T-cell (primary cell): ENCODE results near the gene CA12. TPM values are rescaled to one million over a fixed set of nuclear protein-coding genes. Genes with fewer than 3 reads are reported as not detected.

Experiments used
- ATAC-seq, 4 experiments: fragments of 200-7000 bp in 3 of 4; fragments of 150-1000 bp in 1 of 4; cut with Tn5 transposase; replicated peaks in 1 of 4; 1 replicate in 3 of 4; 2 replicates in 1 of 4; pipeline ENCODE4 v1.10.0; 2021; ENCODE audit warnings: moderate library complexity in 3 of 4, mild to moderate bottlenecking in 2 of 4, moderate number of reproducible peaks in 1 of 4
- CTCF ChIA-PET, 2 donors: fragments of 300-600 bp; sonication (Branson Sonifier 250); formaldehyde crosslinking; loops; one replicate each; lab custom pipeline; 2022; ENCODE audit warnings: antibody characterized with exemption in 2 of 2; lab: Charles Lee
- POLR2A ChIA-PET, 2 donors: fragments of 300-600 bp; sonication (Branson Sonifier 250); formaldehyde crosslinking; loops; one replicate each; lab custom pipeline; 2022; ENCODE audit warnings: antibody characterized with exemption in 2 of 2; lab: Charles Lee
- DNase-seq, 35 experiments: peaks; one replicate each; pipeline versions ENCODE4 v3.0.0 to v3.0.0-alpha.2; 2013 to 2023
- H3K27ac ChIP-seq: one replicate; pipeline ENCODE4 v1.5.1; 2013; ENCODE audit warnings: low read length
- H3K27me3 ChIP-seq, 2 experiments: replicated peaks in 1 of 2; 1 replicate in 1 of 2; 2 replicates in 1 of 2; pipeline versions ENCODE4 v1.6.1 to v1.7.0; 2013; ENCODE audit warnings: low read length in 1 of 2, mixed read lengths in 1 of 2; ENCODE audit not compliant: control insufficient read depth in 2 of 2, insufficient read depth in 2 of 2; ENCODE audit errors: extremely low read depth in 1 of 2
- H3K36me3 ChIP-seq, 2 donors: 1 replicate in 1 of 2; 2 replicates in 1 of 2; pipeline versions ENCODE4 v1.6.1 to v1.7.0; 2013; ENCODE audit warnings: low read length in 1 of 2; ENCODE audit not compliant: control insufficient read depth in 2 of 2, insufficient read depth in 1 of 2; ENCODE audit errors: extremely low read depth in 1 of 2
- H3K4me1 ChIP-seq, 2 experiments: 1 replicate in 1 of 2; 2 replicates in 1 of 2; pipeline versions ENCODE4 v1.6.1 to v1.7.0; 2013; ENCODE audit warnings: low read length in 2 of 2, mixed read lengths in 1 of 2; ENCODE audit not compliant: insufficient read depth in 2 of 2, control insufficient read depth in 1 of 2; ENCODE audit errors: extremely low read depth in 1 of 2
- H3K4me3 ChIP-seq, 2 donors: 1 replicate in 1 of 2; 2 replicates in 1 of 2; pipeline versions ENCODE4 v1.5.1 to v1.7.0; 2013; ENCODE audit warnings: mild to moderate bottlenecking in 2 of 2, low read length in 1 of 2, moderate library complexity in 1 of 2; ENCODE audit not compliant: control insufficient read depth in 1 of 2; ENCODE audit errors: extremely low read depth in 1 of 2
- H3K9me3 ChIP-seq: 2 replicates; pipeline ENCODE4 v1.7.0; 2013
- H3K27ac Mint-ChIP-seq, 2 donors: one replicate each; pipeline ENCODE4 v1.8.0; 2020 to 2021; ENCODE audit warnings: mild to moderate bottlenecking in 2 of 2, mixed read lengths in 2 of 2
- H3K27me3 Mint-ChIP-seq, 2 donors: one replicate each; pipeline ENCODE4 v1.8.0; 2021 to 2022; ENCODE audit warnings: mixed read lengths in 2 of 2
- H3K36me3 Mint-ChIP-seq: one replicate; pipeline ENCODE4 v1.8.0; 2021; ENCODE audit warnings: mixed read lengths
- H3K4me1 Mint-ChIP-seq, 3 donors: one replicate each; pipeline ENCODE4 v1.8.0; 2020 to 2022; ENCODE audit warnings: mixed read lengths in 3 of 3, mild to moderate bottlenecking in 1 of 3
- H3K4me3 Mint-ChIP-seq, 3 donors: one replicate each; pipeline ENCODE4 v1.8.0; 2020 to 2022; ENCODE audit warnings: mild to moderate bottlenecking in 3 of 3, mixed read lengths in 3 of 3, moderate library complexity in 3 of 3
- H3K9me3 Mint-ChIP-seq, 3 donors: one replicate each; pipeline ENCODE4 v1.8.0; 2020 to 2022; ENCODE audit warnings: mixed read lengths in 3 of 3
- WGBS: methylation state at CpG from one replicate; pipeline ENCODE4 v1.1.5; 2013; ENCODE audit warnings: missing lambda C conversion rate; ENCODE audit not compliant: insufficient coverage; 5-methylcytosine and 5-hydroxymethylcytosine counted together
- total RNA-seq, 35 experiments: library from RNA in 6 of 35; stranded (reverse) in 6 of 35; fragments of 120-200 nt in 1 of 35; gene quantifications; one replicate each; pipeline versions ENCODE4 v1.2.1 to v1.2.4 and lab custom pipeline; 2013 to 2026

Gene CA12
- total RNA-seq, 5 donors from 2014 or later (not counting 1 experiment from before 2014, with no cell fraction given), result 0.12 to 0.51 (median 0.30) TPM; not detected in 2

DNA sequence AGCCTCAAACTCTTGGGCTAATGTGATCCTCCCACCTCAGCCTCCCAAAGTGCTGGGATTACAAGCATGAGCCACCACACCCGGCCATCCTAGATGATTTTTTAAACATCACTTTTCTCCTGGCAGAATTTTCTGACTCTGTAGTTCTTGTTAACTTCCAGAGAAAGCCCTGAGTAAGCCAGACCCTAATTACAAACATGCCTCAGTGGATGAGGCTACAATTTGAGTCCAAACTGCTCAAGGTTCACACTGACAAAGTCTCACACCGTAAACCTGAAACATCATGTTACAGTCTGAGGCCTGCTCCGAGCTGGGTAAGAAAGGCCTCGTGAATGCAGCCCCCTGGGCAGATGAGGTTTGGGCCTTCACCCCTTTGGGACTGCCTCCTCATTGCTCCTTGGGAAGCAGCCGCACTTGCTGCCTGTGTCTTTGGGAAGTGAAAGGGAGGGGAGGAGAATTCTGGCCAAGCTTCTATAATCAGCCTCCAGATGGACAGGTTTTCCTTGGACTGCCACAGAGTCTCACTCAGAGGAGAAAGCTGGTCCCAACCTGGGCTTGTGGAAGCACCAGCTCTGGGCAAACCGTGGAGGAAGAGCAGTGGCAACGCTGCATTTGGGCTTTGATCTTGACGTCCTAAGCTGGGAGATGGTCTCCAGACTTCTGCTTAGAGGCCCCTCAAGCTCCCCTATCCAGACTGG lies 46.0 kb downstream of the CA12 start:
- Histone ChIP-seq H3K36me3 (no peaks in the 10 kb centered on the region), H3K27me3 (peaks cover 0 to 4% of the 10 kb centered on the region in 2 experiments), H3K9me3 (no peaks in the 10 kb centered on the region), H3K4me1 (no peaks in the 10 kb centered on the region), H3K27ac (no peak overlapping the region), H3K4me3 (no peak overlapping the region)
- Mint-ChIP-seq H3K9me3 (no peaks in the 10 kb centered on the region), H3K27me3 (peaks cover 0 to 4% of the 10 kb centered on the region in 2 donors), H3K4me3 (no peak overlapping the region), H3K27ac (no peak overlapping the region), H3K36me3 (no peaks in the 10 kb centered on the region), H3K4me1 (no peaks in the 10 kb centered on the region)
- 75% methylated on average over 7 of the region's 8 CpGs for WGBS
- ChIA-PET POLR2A (interaction anchor here in 1 of 2 donors (0.6 kb wide), 1 partner anchor 124 kb away, joined by 8 read pairs; no protein-coding TSS in a partner anchor), CTCF (no interaction called here)
- DNase-seq, result no peak
- no peak for ATAC-seq

DNA sequence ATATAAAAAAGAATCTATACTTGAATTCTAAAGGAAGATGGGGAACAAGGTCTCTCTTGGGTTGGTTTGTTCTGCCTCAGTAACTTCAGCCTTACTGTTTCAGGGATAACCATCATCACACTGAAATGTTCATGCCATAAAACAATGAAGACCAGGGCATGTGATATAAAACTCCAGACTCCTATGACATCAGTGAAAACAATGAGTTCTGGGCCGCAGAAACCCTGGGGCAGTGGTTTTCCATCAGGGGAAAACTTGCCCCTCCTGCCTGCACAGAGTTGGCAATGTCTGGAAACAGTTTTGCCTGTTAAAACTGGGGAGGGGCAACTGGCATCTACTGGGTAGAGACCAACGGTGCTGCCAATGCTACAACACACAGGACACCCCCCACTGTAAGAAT lies 46.8 kb downstream of the CA12 start:
- no peaks in the 10 kb centered on the region for H3K36me3 Mint-ChIP-seq
- H3K27ac Mint-ChIP-seq, result no peak overlapping the region
- H3K27me3 ChIP-seq, result peaks cover 0 to 10% of the 10 kb centered on the region in 2 experiments
- no peak overlapping the region for H3K4me3 ChIP-seq
- H3K9me3 Mint-ChIP-seq, result no peaks in the 10 kb centered on the region
- no peaks in the 10 kb centered on the region for H3K4me1 ChIP-seq
- no peak overlapping the region for H3K27ac ChIP-seq
- DNase-seq (no peak), ATAC-seq (no peak)
- WGBS, result no CpG with 5 or more reads among the region's 2 CpGs
- H3K9me3 ChIP-seq, result no peaks in the 10 kb centered on the region
- CTCF ChIA-PET, result no interaction called here
- H3K27me3 Mint-ChIP-seq, result no peaks in the 10 kb centered on the region
- POLR2A ChIA-PET, result no interaction called here
- H3K4me3 Mint-ChIP-seq, result no peak overlapping the region
- H3K36me3 ChIP-seq, result no peaks in the 10 kb centered on the region
- H3K4me1 Mint-ChIP-seq, result no peaks in the 10 kb centered on the region

DNA sequence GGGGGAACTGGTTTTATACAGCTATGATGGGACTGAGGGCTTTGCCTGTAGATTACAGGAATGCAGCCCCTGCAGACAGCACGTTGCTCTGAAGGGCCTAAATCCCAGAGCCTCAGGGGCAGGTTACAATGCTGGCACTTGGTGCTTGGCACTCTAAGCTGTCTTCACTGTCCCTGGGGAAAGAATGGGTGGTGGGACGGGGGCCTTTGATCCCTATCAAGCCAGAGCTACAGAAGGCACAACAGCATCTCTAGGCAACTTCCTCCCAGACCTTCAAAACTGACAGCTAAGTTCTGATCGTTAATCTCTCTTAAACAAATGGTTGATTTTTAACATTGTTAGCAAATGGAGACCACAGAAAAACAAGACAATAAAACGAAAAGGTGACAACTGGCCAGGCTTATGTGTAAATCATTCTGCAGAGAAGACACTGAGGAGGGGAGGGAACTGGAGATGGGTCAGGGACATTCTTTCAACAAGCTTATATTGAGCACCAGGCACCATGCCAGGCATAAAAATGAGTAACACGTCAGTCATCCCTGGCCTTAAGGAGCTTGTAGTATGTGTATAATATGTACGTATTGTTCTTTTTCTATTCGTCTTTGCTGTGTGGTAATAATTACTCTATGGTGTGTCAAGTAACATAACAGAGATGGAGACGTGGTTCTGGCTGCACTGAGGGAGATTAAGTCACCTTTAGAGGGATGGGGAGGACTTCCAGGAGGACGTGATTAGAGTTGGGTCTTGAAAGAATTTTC lies 49.1 kb downstream of the CA12 start:
- POLR2A ChIA-PET, result no interaction called here
- Mint-ChIP-seq H3K4me1 (no peaks in the 10 kb centered on the region), H3K4me3 (no peak overlapping the region), H3K27me3 (no peaks in the 10 kb centered on the region), H3K36me3 (no peaks in the 10 kb centered on the region), H3K9me3 (no peaks in the 10 kb centered on the region), H3K27ac (no peak overlapping the region)
- Histone ChIP-seq H3K27me3 (peaks cover 0 to 15% of the 10 kb centered on the region in 2 experiments), H3K36me3 (no peaks in the 10 kb centered on the region), H3K4me3 (no peak overlapping the region), H3K4me1 (no peaks in the 10 kb centered on the region), H3K9me3 (no peaks in the 10 kb centered on the region), H3K27ac (no peak overlapping the region)
- CTCF ChIA-PET, result interaction anchor here in 1 of 2 donors (0.6 kb wide), 1 partner anchor 656 kb away, joined by 3 read pairs; no protein-coding TSS in a partner anchor
- no peak for ATAC-seq
- no peak for DNase-seq
- WGBS, result 63% methylated on average over 4 of the region's 9 CpGs

- no peak for ATAC-seq
- DNase-seq, result no peak
- Mint-ChIP-seq H3K36me3 (no peaks in the 10 kb centered on the region), H3K27ac (no peak overlapping the region), H3K4me1 (no peaks in the 10 kb centered on the region), H3K27me3 (no peaks in the 10 kb centered on the region), H3K9me3 (no peaks in the 10 kb centered on the region), H3K4me3 (no peak overlapping the region)
- ChIA-PET POLR2A (no interaction called here), CTCF (no interaction called here)
- no peaks in the 10 kb centered on the region for H3K9me3 ChIP-seq
- no peak overlapping the region for H3K4me3 ChIP-seq
- H3K27me3 ChIP-seq, result peaks cover 0 to 21% of the 10 kb centered on the region in 2 experiments
- 75% methylated on average over 11 of the region's 12 CpGs for WGBS
- H3K4me1 ChIP-seq, result no peaks in the 10 kb centered on the region
- no peak overlapping the region for H3K27ac ChIP-seq
- no peaks in the 10 kb centered on the region for H3K36me3 ChIP-seq
Measured at GRCh38 chr15:63331456-63331855, 50.2 kb downstream of the CA12 start.

DNA sequence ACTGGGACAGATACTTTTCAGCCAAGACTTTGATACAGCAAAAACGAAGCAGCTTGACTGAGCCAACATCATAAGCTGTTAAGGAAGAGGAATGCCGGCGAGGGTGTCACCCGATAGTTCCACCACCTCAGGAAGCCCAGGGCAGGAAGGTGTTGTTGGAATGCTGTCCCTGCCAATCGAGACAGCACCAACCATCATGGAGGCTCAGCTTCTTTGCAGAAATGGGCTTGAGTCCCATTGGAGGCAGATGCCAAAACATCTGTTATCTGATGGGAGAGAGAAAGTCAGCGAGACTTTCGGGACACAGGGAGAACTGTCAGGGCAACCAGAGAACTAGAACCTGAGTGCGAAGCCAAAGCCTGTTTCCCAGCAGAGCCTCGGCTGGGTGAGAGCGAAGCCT lies 50.7 kb downstream of the CA12 start:
- no peaks in the 10 kb centered on the region for H3K27me3 Mint-ChIP-seq
- Histone ChIP-seq H3K27me3 (peaks cover 0 to 24% of the 10 kb centered on the region in 2 experiments), H3K36me3 (no peaks in the 10 kb centered on the region), H3K9me3 (no peaks in the 10 kb centered on the region), H3K4me1 (no peaks in the 10 kb centered on the region), H3K4me3 (no peak overlapping the region), H3K27ac (no peak overlapping the region)
- ChIA-PET CTCF (no interaction called here), POLR2A (no interaction called here)
- H3K36me3 Mint-ChIP-seq, result no peaks in the 10 kb centered on the region
- 92% methylated on average over 7 of the region's 10 CpGs for WGBS
- ATAC-seq (no peak), DNase-seq (no peak)
- H3K27ac Mint-ChIP-seq, result no peak overlapping the region
- H3K4me3 Mint-ChIP-seq, result no peak overlapping the region
- no peaks in the 10 kb centered on the region for H3K9me3 Mint-ChIP-seq
- H3K4me1 Mint-ChIP-seq, result no peaks in the 10 kb centered on the region

- H3K27ac Mint-ChIP-seq, result no peak overlapping the region
- H3K27me3 Mint-ChIP-seq, result no peaks in the 10 kb centered on the region
- Histone ChIP-seq H3K27me3 (peaks cover 0 to 25% of the 10 kb centered on the region in 2 experiments), H3K27ac (no peak overlapping the region), H3K36me3 (no peaks in the 10 kb centered on the region), H3K4me1 (no peaks in the 10 kb centered on the region), H3K4me3 (no peak overlapping the region), H3K9me3 (no peaks in the 10 kb centered on the region)
- no peaks in the 10 kb centered on the region for H3K4me1 Mint-ChIP-seq
- ATAC-seq (no peak), DNase-seq (no peak)
- ChIA-PET POLR2A (no interaction called here), CTCF (no interaction called here)
- WGBS, result 92% methylated on average over 4 of the region's 5 CpGs
- no peaks in the 10 kb centered on the region for H3K36me3 Mint-ChIP-seq
- no peaks in the 10 kb centered on the region for H3K9me3 Mint-ChIP-seq
- no peak overlapping the region for H3K4me3 Mint-ChIP-seq
Measured at GRCh38 chr15:63329567-63330350, 51.9 kb downstream of the CA12 start.
